Liver (tissue), 9 donors: ENCODE measurements around the gene KPNA6. TPM values are rescaled to one million over a fixed set of nuclear protein-coding genes. Genes with fewer than 3 reads are reported as not detected.

Experiments
- DNase-seq: peaks from one replicate; pipeline ENCODE4 v3.0.0-alpha.2; 2017; ENCODE audit warnings: low spot score
- H3K27ac ChIP-seq, 2 donors: one replicate each; pipeline ENCODE4 v1.7.0; 2013; ENCODE audit warnings: inconsistent platforms in 2 of 2, low read length in 2 of 2, control low read depth in 1 of 2, low read depth in 1 of 2, mild to moderate bottlenecking in 1 of 2
- H3K27me3 ChIP-seq, 4 donors: one replicate each; pipeline versions ENCODE4 v1.6.1 to v1.7.0; 2013; ENCODE audit warnings: low read length in 3 of 4, inconsistent platforms in 1 of 4, mild to moderate bottlenecking in 1 of 4, moderate library complexity in 1 of 4; ENCODE audit not compliant: control insufficient read depth in 4 of 4, insufficient read depth in 4 of 4
- H3K36me3 ChIP-seq, 4 donors: one replicate each; pipeline versions ENCODE4 v1.6.1 to v1.7.0; 2013; ENCODE audit warnings: low read length in 3 of 4, mild to moderate bottlenecking in 3 of 4, low read depth in 1 of 4, moderate library complexity in 1 of 4; ENCODE audit not compliant: control insufficient read depth in 4 of 4, insufficient read depth in 3 of 4
- H3K4me1 ChIP-seq, 4 donors: one replicate each; pipeline versions ENCODE4 v1.6.1 to v1.7.0; 2013; ENCODE audit warnings: low read length in 3 of 4, mild to moderate bottlenecking in 3 of 4, moderate library complexity in 1 of 4; ENCODE audit not compliant: control insufficient read depth in 4 of 4, insufficient read depth in 4 of 4
- H3K4me3 ChIP-seq, 3 donors: one replicate each; pipeline versions ENCODE4 v1.6.1 to v1.7.0; 2013; ENCODE audit warnings: low read length in 3 of 3, control low read depth in 1 of 3, low read depth in 1 of 3, mild to moderate bottlenecking in 1 of 3
- H3K9ac ChIP-seq, 2 donors: one replicate each; pipeline ENCODE4 v1.7.0; 2013; ENCODE audit warnings: low read length in 2 of 2, mild to moderate bottlenecking in 2 of 2, moderate library complexity in 2 of 2, control low read depth in 1 of 2, low read depth in 1 of 2
- H3K9me3 ChIP-seq, 4 donors: one replicate each; pipeline versions ENCODE4 v1.6.1 to v1.7.0; 2013; ENCODE audit warnings: low read length in 3 of 4; ENCODE audit not compliant: control insufficient read depth in 4 of 4
- EGR1 ChIP-seq, 2 donors: IDR thresholded peaks; 2 replicates each; pipeline ENCODE4 v1.6.1; 2016 to 2018; ENCODE audit warnings: antibody characterized with exemption in 2 of 2, low read depth in 2 of 2
- GABPA ChIP-seq, 2 donors: IDR thresholded peaks in 1 of 2; conservative IDR thresholded peaks in 1 of 2; 2 replicates each; pipeline ENCODE4 v1.6.1; 2016; ENCODE audit warnings: antibody characterized with exemption in 2 of 2, mild to moderate bottlenecking in 1 of 2, moderate library complexity in 1 of 2
- NR2F2 ChIP-seq: IDR thresholded peaks from 2 replicates; pipeline ENCODE4 v1.6.1; 2016; ENCODE audit warnings: antibody characterized with exemption
- RAD21 ChIP-seq, 2 donors: IDR thresholded peaks; 2 replicates each; pipeline ENCODE4 v1.6.1; 2016; ENCODE audit warnings: antibody characterized with exemption in 2 of 2, mild to moderate bottlenecking in 2 of 2
- RXRA ChIP-seq, 2 donors: IDR thresholded peaks; 2 replicates each; pipeline ENCODE4 v1.6.1; 2017 to 2018; ENCODE audit warnings: antibody characterized with exemption in 2 of 2, mild to moderate bottlenecking in 1 of 2
- YY1 ChIP-seq: IDR thresholded peaks from 2 replicates; pipeline ENCODE4 v1.6.1; 2016; ENCODE audit warnings: antibody characterized with exemption, mild to moderate bottlenecking
- WGBS: extraction: QIAGEN DNeasy Blood & Tissue Kit; methylation state at CpG from one replicate; pipeline ENCODE4 v1.1.7; 2013; 5-methylcytosine and 5-hydroxymethylcytosine counted together
- polyA plus RNA-seq, 2 donors: library from polyadenylated mRNA; stranded (reverse) in 1 of 2; unstranded in 1 of 2; fragments of 200-250 nt in 1 of 2; fragments of >200 nt in 1 of 2; fragmentation: Nextera tagmentation in 1 of 2; extraction: Ambion mirVana in 1 of 2; gene quantifications; one replicate each; pipeline versions ENCODE4 v1.2.1 to v1.2.3, GENCODE V29; 2013 to 2015
- total RNA-seq, 2 donors: library from RNA; depleted of rRNA; stranded (reverse); fragments of >200 nt; gene quantifications; one replicate each; pipeline ENCODE4 v1.2.3, GENCODE V29; 2014
- TF ChIP-seq, protein P1 (sequence below): IDR thresholded peaks from 2 replicates; pipeline ENCODE4 v1.6.1; 2016; ENCODE audit warnings: antibody characterized with exemption, mild to moderate bottlenecking
- TF ChIP-seq, protein P2 (sequence below): IDR thresholded peaks from 2 replicates; pipeline ENCODE4 v1.6.1; 2016; ENCODE audit warnings: antibody characterized with exemption
- TF ChIP-seq, protein P3 (sequence below): IDR thresholded peaks from 2 replicates; pipeline ENCODE4 v1.6.1; 2016; ENCODE audit warnings: antibody characterized with exemption
- TF ChIP-seq, protein P4 (sequence below): IDR thresholded peaks from 2 replicates; pipeline ENCODE4 v1.6.1; 2016; ENCODE audit warnings: antibody characterized with exemption
- donor health status: healthy.
- donor health status: healthy.
- donor health status: healthy.
- donor health status: healthy.
- donor health status: healthy.

The KPNA6 gene
- total and polyA plus RNA-seq, 4 donors, result 9.3 to 23.2 (median 16.7) TPM

DNA sequence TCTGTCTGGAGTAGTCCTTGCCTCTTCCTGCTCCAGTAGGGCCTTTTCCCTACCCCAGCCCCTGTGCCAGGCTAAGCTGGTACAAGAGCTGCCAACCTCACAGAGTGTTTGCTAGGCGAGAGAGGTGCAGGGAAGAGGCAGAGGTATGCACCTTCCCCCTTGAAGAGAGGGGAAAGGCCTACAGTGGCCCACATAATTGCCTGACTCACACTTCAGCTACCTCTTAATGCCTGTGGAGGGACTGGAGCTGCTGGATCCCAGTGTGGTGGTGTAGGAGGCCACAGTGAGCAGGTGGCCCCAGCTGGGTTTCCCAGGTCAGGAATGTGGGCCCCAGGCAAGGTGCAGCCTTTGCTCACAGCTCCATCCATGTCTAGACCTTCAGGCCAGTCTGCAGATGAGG lies 89.2 kb downstream of the KPNA6 start:
- Histone ChIP-seq H3K9ac (no peak overlapping the region), H3K36me3 (peaks cover 18 to 53% (median 41%) of the 10 kb centered on the region in 4 donors), H3K4me1 (peaks cover 0 to 34% (median 20%) of the 10 kb centered on the region in 4 donors), H3K4me3 (no peak overlapping the region), H3K27ac (no peak overlapping the region), H3K9me3 (no peaks in the 10 kb centered on the region), H3K27me3 (no peaks in the 10 kb centered on the region)
- 94% methylated on average over 1 of the region's 1 CpG for WGBS
- no peak for DNase-seq
- TF ChIP-seq, protein P1, sequence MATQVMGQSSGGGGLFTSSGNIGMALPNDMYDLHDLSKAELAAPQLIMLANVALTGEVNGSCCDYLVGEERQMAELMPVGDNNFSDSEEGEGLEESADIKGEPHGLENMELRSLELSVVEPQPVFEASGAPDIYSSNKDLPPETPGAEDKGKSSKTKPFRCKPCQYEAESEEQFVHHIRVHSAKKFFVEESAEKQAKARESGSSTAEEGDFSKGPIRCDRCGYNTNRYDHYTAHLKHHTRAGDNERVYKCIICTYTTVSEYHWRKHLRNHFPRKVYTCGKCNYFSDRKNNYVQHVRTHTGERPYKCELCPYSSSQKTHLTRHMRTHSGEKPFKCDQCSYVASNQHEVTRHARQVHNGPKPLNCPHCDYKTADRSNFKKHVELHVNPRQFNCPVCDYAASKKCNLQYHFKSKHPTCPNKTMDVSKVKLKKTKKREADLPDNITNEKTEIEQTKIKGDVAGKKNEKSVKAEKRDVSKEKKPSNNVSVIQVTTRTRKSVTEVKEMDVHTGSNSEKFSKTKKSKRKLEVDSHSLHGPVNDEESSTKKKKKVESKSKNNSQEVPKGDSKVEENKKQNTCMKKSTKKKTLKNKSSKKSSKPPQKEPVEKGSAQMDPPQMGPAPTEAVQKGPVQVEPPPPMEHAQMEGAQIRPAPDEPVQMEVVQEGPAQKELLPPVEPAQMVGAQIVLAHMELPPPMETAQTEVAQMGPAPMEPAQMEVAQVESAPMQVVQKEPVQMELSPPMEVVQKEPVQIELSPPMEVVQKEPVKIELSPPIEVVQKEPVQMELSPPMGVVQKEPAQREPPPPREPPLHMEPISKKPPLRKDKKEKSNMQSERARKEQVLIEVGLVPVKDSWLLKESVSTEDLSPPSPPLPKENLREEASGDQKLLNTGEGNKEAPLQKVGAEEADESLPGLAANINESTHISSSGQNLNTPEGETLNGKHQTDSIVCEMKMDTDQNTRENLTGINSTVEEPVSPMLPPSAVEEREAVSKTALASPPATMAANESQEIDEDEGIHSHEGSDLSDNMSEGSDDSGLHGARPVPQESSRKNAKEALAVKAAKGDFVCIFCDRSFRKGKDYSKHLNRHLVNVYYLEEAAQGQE, result no peak

DNA sequence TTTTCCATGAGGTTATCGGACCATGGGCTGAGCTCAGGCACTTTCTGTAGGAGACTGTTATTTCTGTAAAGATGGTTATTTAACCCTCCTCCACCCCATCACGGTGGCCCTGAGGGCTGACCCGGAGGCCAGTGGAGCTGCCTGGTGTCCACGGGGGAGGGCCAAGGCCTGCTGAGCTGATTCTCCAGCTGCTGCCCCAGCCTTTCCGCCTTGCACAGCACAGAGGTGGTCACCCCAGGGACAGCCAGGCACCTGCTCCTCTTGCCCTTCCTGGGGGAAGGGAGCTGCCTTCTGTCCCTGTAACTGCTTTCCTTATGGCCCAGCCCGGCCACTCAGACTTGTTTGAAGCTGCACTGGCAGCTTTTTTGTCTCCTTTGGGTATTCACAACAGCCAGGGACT lies 90.0 kb downstream of the KPNA6 start:
- Histone ChIP-seq H3K27me3 (no peaks in the 10 kb centered on the region), H3K9ac (no peak overlapping the region), H3K4me1 (peaks cover 0 to 34% (median 20%) of the 10 kb centered on the region in 4 donors), H3K9me3 (no peaks in the 10 kb centered on the region), H3K4me3 (no peak overlapping the region), H3K36me3 (peaks cover 13 to 46% (median 34%) of the 10 kb centered on the region in 4 donors), H3K27ac (no peak overlapping the region)
- DNase-seq, result no peak
- TF ChIP-seq, protein P1, result no peak
- TF ChIP-seq, protein P2, sequence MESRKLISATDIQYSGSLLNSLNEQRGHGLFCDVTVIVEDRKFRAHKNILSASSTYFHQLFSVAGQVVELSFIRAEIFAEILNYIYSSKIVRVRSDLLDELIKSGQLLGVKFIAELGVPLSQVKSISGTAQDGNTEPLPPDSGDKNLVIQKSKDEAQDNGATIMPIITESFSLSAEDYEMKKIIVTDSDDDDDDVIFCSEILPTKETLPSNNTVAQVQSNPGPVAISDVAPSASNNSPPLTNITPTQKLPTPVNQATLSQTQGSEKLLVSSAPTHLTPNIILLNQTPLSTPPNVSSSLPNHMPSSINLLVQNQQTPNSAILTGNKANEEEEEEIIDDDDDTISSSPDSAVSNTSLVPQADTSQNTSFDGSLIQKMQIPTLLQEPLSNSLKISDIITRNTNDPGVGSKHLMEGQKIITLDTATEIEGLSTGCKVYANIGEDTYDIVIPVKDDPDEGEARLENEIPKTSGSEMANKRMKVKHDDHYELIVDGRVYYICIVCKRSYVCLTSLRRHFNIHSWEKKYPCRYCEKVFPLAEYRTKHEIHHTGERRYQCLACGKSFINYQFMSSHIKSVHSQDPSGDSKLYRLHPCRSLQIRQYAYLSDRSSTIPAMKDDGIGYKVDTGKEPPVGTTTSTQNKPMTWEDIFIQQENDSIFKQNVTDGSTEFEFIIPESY, result no peak
- no peak for TF ChIP-seq RAD21 (IDR thresholded peaks at IDR 0.05)
- TF ChIP-seq YY1, result no peak
- TF ChIP-seq, protein P3, sequence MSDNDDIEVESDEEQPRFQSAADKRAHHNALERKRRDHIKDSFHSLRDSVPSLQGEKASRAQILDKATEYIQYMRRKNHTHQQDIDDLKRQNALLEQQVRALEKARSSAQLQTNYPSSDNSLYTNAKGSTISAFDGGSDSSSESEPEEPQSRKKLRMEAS, result no peak
- TF ChIP-seq, protein P4, sequence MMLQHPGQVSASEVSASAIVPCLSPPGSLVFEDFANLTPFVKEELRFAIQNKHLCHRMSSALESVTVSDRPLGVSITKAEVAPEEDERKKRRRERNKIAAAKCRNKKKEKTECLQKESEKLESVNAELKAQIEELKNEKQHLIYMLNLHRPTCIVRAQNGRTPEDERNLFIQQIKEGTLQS, result no peak
- no peak for TF ChIP-seq GABPA (IDR thresholded peaks at IDR 0.05 in 1 of 2, conservative IDR thresholded peaks at IDR 0.05 in 1 of 2)
- no peak for TF ChIP-seq NR2F2
- no peak for TF ChIP-seq EGR1 (IDR thresholded peaks at IDR 0.05; ENCODE audit: low read depth in 2 of 2)
- no peak for TF ChIP-seq RXRA (IDR thresholded peaks at IDR 0.05)
- 81% methylated on average over 6 of the region's 6 CpGs for WGBS
